ENCODE results near the gene ARHGEF16.

The ARHGEF16 gene

DNA sequence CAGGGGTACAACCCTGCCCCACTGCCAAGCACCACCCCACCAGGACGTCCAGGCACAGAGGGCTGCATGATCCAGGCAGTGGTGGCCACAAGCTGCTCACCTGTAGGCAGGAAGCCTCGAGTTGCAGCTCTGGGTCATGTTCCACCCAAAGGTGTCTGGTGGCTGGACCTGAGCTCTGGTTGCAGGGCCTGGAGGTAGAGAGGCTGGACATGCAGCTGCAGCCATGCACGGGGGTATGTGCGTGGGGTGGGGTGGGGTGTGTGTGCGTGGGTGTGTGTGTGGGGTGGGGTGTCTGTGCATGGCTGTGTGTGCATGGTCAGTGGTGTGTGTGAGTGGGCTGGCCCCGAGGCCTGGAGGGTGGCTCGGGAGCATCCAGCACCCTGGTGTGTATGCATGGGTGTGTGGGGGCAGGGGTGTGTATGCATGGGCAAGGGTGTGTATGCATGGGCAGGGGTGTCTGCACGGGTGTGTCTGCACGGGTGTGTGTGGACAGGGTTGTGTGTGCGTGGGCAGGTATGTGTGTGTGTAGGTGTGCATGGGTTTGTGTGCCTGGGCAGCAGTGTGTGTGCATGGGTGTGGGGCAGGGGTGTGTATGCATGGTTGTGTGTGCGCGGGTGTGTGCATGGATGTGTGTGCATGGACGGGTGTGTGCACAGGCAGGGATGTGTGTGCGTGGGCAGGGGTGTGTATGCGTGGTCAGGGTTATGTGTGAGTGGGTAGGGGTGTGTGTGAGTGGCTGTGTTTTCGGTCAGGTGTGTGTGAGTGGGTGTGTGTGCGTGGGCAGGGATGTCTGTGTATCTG, 15.6 kb downstream of the ARHGEF16 start:
- no peak for DNase-seq

GRCh38 chr1:3470650-3471355, 16.3 kb downstream of the ARHGEF16 start:
- no peak for DNase-seq

GRCh38 chr1:3471356-3472087, 17.1 kb downstream of the ARHGEF16 start:
- DNase-seq: no peak

DNA sequence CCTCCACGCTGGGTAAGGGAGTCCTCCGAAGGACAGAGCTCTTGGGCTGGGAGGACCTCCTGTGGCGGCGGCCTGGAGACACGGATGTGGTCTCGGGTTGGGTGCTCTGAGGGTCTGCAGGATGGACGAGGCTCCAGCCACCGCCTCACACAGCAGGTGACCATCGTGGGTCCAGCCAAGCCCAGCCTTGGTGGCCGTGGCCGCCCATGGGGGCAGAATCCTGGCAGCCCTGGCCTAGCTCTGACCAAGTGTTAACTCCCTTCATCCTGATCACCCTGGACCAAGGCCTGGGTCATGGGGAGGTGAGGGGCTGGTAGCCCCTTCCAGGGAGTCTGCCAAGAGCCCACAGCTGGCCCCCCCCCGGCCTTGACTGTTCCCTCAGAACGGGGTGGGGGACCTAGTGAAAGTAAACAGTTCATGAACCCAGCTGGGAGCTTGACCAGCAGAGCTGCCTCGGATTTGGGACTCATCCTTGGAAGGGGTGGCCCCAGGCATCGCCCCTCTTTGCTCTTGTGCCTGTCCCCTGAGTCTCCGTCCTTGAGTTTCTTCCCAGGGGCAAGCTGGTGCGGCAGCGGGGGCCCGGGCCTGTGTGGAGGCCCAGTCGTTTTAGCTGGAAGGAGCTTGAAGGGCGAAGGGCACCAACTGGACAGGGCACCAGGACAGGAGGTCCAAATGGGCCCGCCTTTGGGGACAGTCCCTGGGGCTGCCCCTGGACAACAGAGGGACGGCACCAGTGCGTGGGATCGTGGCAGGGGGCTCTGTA, 17.8 kb downstream of the ARHGEF16 start:
- DNase-seq: no peak

DNA sequence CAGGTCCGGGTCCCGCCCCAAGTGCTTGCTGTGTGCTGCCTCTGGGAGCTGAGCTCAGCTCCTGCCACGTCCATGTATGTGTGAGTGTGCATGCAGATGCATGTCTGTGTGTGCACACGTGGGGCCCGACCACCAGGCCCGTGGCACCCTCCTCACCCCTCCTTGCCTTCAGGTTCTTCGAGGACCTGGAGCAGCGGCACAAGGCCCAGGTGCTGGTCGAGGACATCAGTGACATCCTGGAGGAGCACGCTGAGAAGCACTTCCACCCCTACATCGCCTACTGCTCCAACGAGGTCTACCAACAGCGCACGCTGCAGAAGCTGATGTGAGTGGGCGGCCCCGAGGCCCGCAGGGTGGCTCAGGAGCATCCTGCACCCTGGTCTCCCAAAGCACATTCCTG, 18.4 kb downstream of the ARHGEF16 start:
- DNase-seq: no peak

- no peak for DNase-seq
Observed at GRCh38 chr1:3473381-3473844, 18.9 kb downstream of the ARHGEF16 start.

GRCh38 chr1:3474016-3474415, 19.6 kb downstream of the ARHGEF16 start:
- no peak for DNase-seq

DNA sequence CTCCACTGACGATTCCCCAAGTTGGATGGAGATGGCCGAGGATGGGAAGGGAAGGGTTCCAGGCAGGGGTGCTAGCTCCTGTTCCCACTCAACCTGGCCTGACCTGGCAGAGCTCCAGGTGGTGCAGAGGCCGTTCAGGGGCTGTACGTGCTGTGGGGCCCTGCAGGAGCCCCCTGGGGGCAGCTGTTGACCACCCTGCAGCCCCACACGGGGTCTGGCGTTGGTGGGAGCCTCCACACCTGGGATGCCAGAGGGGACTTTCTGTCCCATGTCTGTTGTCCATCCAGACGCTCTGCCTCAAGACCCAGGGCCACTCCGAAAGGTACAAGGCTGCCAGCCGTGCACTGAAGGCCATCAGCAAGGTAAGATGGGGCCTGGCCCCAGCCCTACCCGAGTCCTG, 20.0 kb downstream of the ARHGEF16 start:
- DNase-seq: no peak

DNA sequence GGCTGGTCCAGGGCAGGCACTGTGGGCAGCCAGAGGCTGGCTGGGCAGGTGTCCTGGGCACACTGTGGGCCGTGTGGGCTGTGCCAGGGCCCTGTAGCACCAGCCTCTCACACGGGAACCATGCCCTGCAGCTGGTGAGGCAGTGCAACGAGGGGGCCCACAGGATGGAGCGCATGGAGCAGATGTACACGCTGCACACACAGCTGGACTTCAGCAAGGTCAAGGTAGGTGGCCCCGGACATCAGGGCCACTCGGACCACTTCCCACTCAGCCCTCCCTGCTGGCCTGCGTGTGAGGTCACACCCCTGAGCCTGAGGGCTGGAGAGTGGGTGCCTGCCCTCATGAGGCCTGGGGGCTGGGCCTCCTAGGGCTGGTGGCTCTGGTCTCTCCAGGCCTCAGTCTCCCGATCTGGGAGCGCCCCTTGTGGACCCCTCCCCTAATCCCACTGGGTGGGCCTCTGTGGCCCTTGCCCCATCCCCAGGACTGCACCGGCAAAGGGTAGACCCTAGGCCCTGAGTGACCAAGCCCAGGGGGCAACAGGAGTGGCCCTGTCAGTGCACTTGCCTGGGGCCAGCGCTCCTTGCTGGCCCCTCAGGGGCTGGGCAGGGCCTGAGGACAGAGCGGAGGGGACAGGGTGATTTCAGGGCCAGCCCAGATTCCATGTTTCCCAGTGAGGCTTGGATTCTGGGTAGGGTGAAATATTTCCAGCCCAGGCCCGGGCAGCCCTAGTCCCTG, 21.5 kb downstream of the ARHGEF16 start:
- no peak for DNase-seq

- DNase-seq: no peak
Observed at GRCh38 chr1:3476666-3477065, 22.2 kb downstream of the ARHGEF16 start.

GRCh38 chr1:3477241-3477995, 23.0 kb downstream of the ARHGEF16 start:
- DNase-seq: no peak

- no peak for DNase-seq
Observed at GRCh38 chr1:3478187-3478586, 23.7 kb downstream of the ARHGEF16 start.

- DNase-seq: no peak
Observed at GRCh38 chr1:3479511-3480368, 25.3 kb downstream of the ARHGEF16 start.

- no peak for DNase-seq
Observed at GRCh38 chr1:3480369-3480719, 25.9 kb downstream of the ARHGEF16 start.

GRCh38 chr1:3481046-3481445, 26.6 kb downstream of the ARHGEF16 start:
- no peak for DNase-seq

GRCh38 chr1:3481836-3482375, 27.4 kb downstream of the ARHGEF16 start:
- DNase-seq: no peak

GRCh38 chr1:3482378-3482849, 27.9 kb downstream of the ARHGEF16 start:
- DNase-seq: no peak

DNA sequence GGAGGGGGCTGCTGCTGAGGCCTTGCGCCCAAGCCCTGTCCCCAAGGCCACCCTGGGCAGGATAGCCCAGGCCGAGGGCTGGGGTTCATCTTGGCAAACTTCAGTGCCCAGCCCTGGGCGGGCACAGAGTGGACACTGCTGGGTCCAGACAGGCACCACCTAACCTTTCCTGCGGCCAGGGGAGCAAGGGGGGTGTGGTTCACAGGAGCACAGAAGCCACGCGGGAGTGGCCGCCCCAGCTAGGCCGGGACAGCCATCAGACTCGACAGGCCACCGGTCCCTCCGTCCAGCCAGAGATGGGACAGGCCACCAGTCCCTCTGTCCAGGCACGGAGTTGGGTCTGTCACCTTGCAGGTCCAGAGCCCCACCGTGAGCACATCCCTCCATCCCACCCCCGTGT, 28.9 kb downstream of the ARHGEF16 start:
- no peak for DNase-seq

DNA sequence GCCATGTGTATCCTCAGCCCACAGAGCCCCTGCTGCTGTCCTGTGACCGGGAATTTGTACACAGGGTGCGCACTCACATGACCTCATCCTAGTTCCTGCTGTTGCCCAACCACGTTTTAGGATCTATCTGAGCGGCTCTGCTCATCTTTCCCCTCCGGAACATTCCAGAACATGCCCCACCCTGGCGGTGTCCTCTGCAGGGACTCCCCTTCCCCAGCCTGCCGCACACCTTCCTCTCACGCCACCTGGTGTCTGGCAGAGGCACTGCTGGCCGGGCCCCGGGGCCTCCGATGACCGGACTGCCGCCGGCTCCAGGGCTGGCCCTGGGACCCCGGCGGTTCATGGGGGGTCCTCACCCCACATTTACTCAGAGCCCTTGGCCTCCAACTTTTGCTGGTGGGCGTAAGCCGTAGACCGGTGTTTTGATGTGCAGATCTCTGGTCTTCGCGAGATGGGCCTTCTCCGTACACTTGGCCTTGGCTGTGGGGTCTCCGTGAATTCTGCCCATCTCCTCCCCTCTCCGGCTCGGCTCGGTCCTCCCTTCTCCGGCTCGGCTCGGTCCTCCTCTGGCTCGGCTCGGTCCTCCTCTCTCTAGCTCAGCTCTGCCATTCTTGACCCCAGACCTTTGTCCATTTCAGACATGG, 29.5 kb downstream of the ARHGEF16 start:
- peak; percentile 1 for DNase-seq

Data from NCI-H446 treated with DMSO at 0.1 percent for 48 hours (cell line).